AG04450 (cell line): ENCODE measurements around the gene BAHCC1. TPM values are rescaled to one million over a fixed set of nuclear protein-coding genes. Genes with fewer than 3 reads are reported as not detected.

Experiments used
- CTCF ChIA-PET: fragments of 300-600, 350-600 bp; formaldehyde crosslinking; extraction: SDS; loops from one replicate; lab custom pipeline; 2022; ENCODE audit warnings: antibody characterized with exemption, inconsistent platforms; lab: Charles Lee
- POLR2A ChIA-PET: fragments of 350-600 bp; formaldehyde crosslinking; extraction: SDS; loops from one replicate; lab custom pipeline; 2021; ENCODE audit warnings: antibody characterized with exemption, inconsistent platforms; lab: Yijun Ruan, JAX
- DNase-seq: peaks from one replicate; pipeline ENCODE4 v3.0.0-alpha.2; 2011; ENCODE audit warnings: low read depth, low spot score
- H3K27ac ChIP-seq: one replicate; pipeline ENCODE4 v1.5.1; 2012; ENCODE audit warnings: low read depth, low read length, control low read depth
- H3K27me3 ChIP-seq: one replicate; pipeline ENCODE4 v1.6.0; 2012; ENCODE audit warnings: low read length; ENCODE audit not compliant: control insufficient read depth, insufficient read depth
- H3K4me3 ChIP-seq: 2 replicates; pipeline ENCODE4 v1.5.1; 2011; ENCODE audit warnings: mild to moderate bottlenecking, low read depth, low read length, control low read depth
- H3K9me3 ChIP-seq: 2 replicates; pipeline ENCODE4 v1.5.1; 2012; ENCODE audit warnings: low read length; ENCODE audit not compliant: control insufficient read depth, insufficient read depth
- polyA plus RNA-seq: library from polyadenylated mRNA; depleted of rRNA; stranded (reverse); fragments of >200 nt; gene quantifications from 2 replicates; pipeline ENCODE4 v1.2.3, GENCODE V29; 2011
- TF ChIP-seq, protein P1 (sequence below): IDR thresholded peaks from 2 replicates; pipeline ENCODE4 v1.5.1; 2011; ENCODE audit warnings: low read depth, low read length, control low read depth, inconsistent platforms

Gene BAHCC1
- polyA plus RNA-seq, 1 experiment, result 1.3 TPM

DNA sequence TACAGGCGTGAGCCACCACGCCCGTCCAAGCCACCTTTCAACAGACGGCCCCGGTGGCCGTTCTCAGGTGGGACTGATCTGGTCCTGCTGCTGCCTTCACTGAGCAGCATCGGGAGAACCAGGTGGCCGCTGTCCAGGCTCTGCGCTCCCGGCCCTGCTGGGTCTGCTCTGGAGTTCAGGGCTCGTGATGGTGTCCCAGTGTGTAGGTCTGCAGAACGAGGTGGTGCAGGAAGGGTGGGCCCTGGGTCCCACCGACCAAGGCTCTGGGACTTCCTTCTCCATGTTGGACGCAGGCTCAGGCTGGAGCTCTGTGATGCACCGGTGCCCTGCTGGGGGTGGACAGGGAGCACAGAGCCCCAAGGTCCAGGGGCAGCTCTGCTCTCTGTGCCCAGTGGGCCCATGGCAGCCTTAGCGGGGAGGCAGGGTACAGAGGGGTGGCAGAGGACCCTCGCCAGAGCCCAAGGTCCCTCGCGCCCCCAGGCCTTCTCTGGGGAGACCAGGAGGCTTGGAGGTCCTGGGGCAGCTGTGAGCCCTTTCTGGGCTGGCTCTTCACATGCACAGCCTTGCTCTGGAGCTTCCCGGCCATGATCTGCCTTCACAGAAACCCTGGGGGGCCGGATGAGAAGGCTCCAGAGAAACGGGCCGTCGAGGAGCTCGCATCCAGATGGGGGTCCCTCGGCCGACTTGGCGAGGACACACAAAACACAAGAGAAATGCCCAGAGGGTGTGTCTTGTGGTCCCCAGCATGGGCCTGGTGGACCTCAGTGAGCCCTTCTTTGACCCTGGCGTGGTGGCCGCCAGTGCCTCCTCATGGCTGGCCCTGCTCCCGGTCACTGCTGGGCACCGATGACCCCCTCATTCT is 26.9 kb upstream of the BAHCC1 start:
- TF ChIP-seq, protein P1, sequence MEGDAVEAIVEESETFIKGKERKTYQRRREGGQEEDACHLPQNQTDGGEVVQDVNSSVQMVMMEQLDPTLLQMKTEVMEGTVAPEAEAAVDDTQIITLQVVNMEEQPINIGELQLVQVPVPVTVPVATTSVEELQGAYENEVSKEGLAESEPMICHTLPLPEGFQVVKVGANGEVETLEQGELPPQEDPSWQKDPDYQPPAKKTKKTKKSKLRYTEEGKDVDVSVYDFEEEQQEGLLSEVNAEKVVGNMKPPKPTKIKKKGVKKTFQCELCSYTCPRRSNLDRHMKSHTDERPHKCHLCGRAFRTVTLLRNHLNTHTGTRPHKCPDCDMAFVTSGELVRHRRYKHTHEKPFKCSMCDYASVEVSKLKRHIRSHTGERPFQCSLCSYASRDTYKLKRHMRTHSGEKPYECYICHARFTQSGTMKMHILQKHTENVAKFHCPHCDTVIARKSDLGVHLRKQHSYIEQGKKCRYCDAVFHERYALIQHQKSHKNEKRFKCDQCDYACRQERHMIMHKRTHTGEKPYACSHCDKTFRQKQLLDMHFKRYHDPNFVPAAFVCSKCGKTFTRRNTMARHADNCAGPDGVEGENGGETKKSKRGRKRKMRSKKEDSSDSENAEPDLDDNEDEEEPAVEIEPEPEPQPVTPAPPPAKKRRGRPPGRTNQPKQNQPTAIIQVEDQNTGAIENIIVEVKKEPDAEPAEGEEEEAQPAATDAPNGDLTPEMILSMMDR, result no peak
- H3K27me3 ChIP-seq, result peaks cover 7% of the 10 kb centered on the region
- no peak overlapping the region for H3K4me3 ChIP-seq
- ChIA-PET CTCF (no interaction called here), POLR2A (no interaction called here)
- DNase-seq, result no peak
- H3K9me3 ChIP-seq, result no peaks in the 10 kb centered on the region; the same call in 1 of the 2 replicates
- no peak overlapping the region for H3K27ac ChIP-seq

DNA sequence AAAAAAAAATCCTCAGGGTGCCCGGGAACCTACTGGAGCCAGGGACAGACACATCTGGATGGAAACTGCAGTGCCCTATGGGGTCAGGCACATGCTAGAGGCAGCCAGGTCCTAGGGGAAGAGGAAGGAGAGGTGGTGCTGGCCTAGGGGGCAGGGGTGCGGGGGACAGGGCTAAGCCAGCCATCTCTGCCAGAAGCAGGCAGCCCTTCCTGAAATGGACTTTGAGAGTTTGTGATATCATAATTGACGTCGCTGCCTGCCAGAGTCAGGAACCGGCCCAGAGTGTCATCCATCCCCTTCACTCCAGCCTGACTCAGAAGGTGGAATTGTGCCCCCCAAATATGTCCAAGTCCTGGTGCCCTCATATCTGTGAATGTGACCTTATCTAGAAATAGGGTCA is 25.0 kb upstream of the BAHCC1 start:
- CTCF ChIA-PET, result no interaction called here
- peaks cover 11% of the 10 kb centered on the region for H3K27me3 ChIP-seq
- POLR2A ChIA-PET, result no interaction called here

DNA sequence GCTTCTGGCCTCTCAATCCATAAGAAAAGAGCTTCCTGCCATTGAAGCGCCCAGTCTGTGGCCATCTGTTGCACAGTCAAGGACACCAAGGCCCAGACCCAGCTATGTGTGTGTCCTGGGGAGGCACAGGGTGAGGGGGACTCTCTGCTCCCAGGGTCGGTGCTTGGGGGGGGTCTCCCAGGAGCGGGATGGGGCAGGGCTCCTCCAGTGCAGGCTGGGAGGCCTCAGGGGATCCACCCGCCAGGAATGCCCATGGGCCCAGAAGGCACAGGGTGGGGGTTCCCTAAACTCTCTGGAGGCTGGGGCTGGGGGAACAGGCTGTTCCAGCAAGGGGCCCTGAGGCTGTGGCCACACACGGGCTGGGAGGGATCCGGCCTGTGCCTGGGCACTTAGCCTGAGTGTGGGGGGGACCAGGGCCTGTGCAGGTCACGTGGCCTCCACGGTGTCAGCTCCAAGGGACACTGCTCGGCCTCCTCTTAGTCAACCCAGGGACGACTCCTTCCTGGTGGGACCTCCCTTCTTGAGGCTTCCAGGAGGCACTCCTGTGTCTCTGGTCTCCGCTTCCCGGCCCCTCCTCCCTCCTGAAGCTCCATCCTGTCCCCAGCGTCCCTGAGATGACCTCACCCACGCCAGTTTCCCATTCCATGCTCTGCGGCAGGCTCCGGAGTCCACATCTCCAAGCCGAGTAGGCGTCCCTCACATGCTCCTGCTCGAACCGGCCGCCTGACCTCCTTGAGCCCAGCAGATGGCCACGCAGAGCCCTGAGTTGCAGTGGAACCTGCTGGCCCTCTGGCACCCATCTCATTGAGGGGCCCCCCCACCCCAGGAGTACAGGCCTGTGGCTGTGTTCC is 23.1 kb upstream of the BAHCC1 start:
- no peak for DNase-seq

More for the DNA sequence above, 25.0 kb upstream of the BAHCC1 start:
- TF ChIP-seq, protein P1, result no peak
- H3K27ac ChIP-seq, result no peak overlapping the region
- no peak overlapping the region for H3K4me3 ChIP-seq
- no peaks in the 10 kb centered on the region; the same call in 1 of the 2 replicates for H3K9me3 ChIP-seq
- DNase-seq, result no peak

DNA sequence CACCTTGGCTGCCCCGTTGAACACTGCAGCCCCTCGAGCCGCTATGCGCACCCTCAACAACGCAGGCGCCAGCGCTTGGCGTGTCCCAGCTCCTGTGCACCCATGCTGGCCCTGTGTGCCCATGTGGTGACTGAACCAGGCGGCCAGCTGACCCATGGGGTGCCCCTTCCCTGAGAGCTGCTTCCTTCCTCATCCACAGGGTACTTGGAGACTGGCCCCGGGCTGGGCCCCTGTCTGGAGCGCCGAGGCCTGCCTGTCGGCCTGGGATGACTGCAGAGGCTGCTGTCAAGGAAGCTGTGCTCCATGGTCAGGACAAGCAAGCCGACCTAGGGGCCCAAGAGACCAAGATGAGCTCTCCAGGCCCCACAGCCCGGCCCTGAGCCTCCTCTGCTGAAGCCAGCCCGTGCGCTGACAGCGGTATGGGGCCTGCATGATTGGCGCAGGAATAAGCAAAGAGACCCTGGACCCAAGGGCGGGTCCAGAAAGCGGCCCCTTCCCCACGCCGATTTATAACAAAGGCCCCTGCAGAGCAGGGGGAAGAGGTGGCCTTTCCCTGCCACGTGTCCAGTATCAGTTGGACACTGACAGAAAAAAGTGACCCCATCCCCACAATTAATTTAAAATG is 21.6 kb upstream of the BAHCC1 start:
- H3K27ac ChIP-seq, result no peak overlapping the region
- no peaks in the 10 kb centered on the region; the same call in 1 of the 2 replicates for H3K9me3 ChIP-seq
- no peak overlapping the region for H3K4me3 ChIP-seq
- H3K27me3 ChIP-seq, result peaks cover 10% of the 10 kb centered on the region
- POLR2A ChIA-PET, result interaction anchor here (1.7 kb wide), 1 partner anchor 13 kb away, joined by 4 read pairs; no protein-coding TSS in a partner anchor
- CTCF ChIA-PET, result interaction anchor here (1.2 kb wide), 1 partner anchor 12 kb away, joined by 3 read pairs; no protein-coding TSS in a partner anchor
- DNase-seq, result no peak
- TF ChIP-seq, protein P1, result no peak

More for the DNA sequence above, 23.1 kb upstream of the BAHCC1 start:
- peaks cover 16% of the 10 kb centered on the region for H3K27me3 ChIP-seq
- H3K27ac ChIP-seq, result no peak overlapping the region
- no peak overlapping the region for H3K4me3 ChIP-seq
- TF ChIP-seq, protein P1, result peak; percentile 62
- H3K9me3 ChIP-seq, result no peaks in the 10 kb centered on the region; the same call in 1 of the 2 replicates
- POLR2A ChIA-PET, result interaction anchor here (1.7 kb wide), 1 partner anchor 12 kb away, joined by 4 read pairs; no protein-coding TSS in a partner anchor
- CTCF ChIA-PET, result interaction anchor here (0.7 to 1.4 kb wide), 3 partner anchors 12 to 112 kb away, joined by 3 to 8 read pairs (median 5); no protein-coding TSS in a partner anchor
